Upper lobe of left lung (tissue), 4 donors: ENCODE measurements around the gene CSRP1.
"Not testable (repeated sequence)": the region's sequence is repeated elsewhere in the genome, so short reads cannot be mapped to it uniquely, and the experiment has no call there.

Source experiments
- EP300 ChIP-seq, 4 donors: sonication (generic); formaldehyde crosslinking; IDR thresholded peaks; one replicate each; pipeline ENCODE4 v1.5.1; 2017; ENCODE audit warnings: antibody characterized with exemption in 4 of 4, control low read depth in 2 of 4
- POLR2A ChIP-seq, 4 donors: fragments of 450-650 bp; IDR thresholded peaks; one replicate each; pipeline ENCODE4 v1.5.1; 2016 to 2017; ENCODE audit warnings: antibody characterized with exemption in 4 of 4, mild to moderate bottlenecking in 2 of 4
- POLR2AphosphoS5 ChIP-seq, 2 donors: sonication (generic); formaldehyde crosslinking; IDR thresholded peaks; one replicate each; pipeline ENCODE4 v1.5.1; 2017; ENCODE audit warnings: antibody characterized with exemption in 2 of 2
- TF ChIP-seq, protein P1 (sequence below), 6 experiments: fragments of 450-650 bp in 4 of 6; fragments of 200-600 bp in 2 of 6; sonication (generic) in 2 of 6; IDR thresholded peaks; one replicate each; pipeline ENCODE4 v1.5.1; 2016 to 2019; ENCODE audit warnings: antibody characterized with exemption in 6 of 6

- TF ChIP-seq, protein P1, sequence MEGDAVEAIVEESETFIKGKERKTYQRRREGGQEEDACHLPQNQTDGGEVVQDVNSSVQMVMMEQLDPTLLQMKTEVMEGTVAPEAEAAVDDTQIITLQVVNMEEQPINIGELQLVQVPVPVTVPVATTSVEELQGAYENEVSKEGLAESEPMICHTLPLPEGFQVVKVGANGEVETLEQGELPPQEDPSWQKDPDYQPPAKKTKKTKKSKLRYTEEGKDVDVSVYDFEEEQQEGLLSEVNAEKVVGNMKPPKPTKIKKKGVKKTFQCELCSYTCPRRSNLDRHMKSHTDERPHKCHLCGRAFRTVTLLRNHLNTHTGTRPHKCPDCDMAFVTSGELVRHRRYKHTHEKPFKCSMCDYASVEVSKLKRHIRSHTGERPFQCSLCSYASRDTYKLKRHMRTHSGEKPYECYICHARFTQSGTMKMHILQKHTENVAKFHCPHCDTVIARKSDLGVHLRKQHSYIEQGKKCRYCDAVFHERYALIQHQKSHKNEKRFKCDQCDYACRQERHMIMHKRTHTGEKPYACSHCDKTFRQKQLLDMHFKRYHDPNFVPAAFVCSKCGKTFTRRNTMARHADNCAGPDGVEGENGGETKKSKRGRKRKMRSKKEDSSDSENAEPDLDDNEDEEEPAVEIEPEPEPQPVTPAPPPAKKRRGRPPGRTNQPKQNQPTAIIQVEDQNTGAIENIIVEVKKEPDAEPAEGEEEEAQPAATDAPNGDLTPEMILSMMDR (IDR thresholded peaks at IDR 0.05), result not testable (repeated sequence)
- TF ChIP-seq POLR2A, POLR2AphosphoS5, EP300 (IDR thresholded peaks at IDR 0.05): not testable (repeated sequence)
Observed at GRCh38 chr1:201493026-201493656, 13.8 kb downstream of the CSRP1 start.
